Bronchial epithelial cell (primary cell): ENCODE measurements around the gene OR5AP2. TPM values are rescaled to one million over a fixed set of nuclear protein-coding genes. Genes with fewer than 3 reads are reported as not detected.

ENCODE experiments used
- total RNA-seq: library from RNA; depleted of rRNA; stranded (reverse); fragments of >200 nt; gene quantifications from 2 replicates; pipeline ENCODE4 v1.2.1, GENCODE V29; 2014

OR5AP2 gene
- total RNA-seq, 1 donor from 2014 or later: not detected

Other genes with a start within 250 kb of the OR5AP2 start
- not detected in 2 replicates for gene OR5AL1, start 229.7 kb downstream of the OR5AP2 start, total RNA-seq
- gene OR5M3, start 169.1 kb downstream of the OR5AP2 start, total RNA-seq: not detected in 2 replicates
- not detected in 2 replicates for gene OR5M8, start 151.1 kb downstream of the OR5AP2 start, total RNA-seq
- not detected in 2 replicates for gene OR5M11, start 99.2 kb downstream of the OR5AP2 start, total RNA-seq
- gene OR5M10, start 64.7 kb downstream of the OR5AP2 start, total RNA-seq: not detected in 2 replicates
- not detected in 2 replicates for gene OR5M1, start 27.6 kb downstream of the OR5AP2 start, total RNA-seq
- gene OR5AR1, start 21.2 kb upstream of the OR5AP2 start, total RNA-seq: not detected in 2 replicates
- not detected in 2 replicates for gene OR9G1, start 56.7 kb upstream of the OR5AP2 start, total RNA-seq
- gene OR9G4, start 106.3 kb upstream of the OR5AP2 start, total RNA-seq: not detected in 2 replicates